Brain microvascular endothelial cell (primary cell): ENCODE data around the gene PACS1.

Experiments used
- DNase-seq: peaks from one replicate; pipeline ENCODE4 v3.0.0-alpha.2; 2020
- H3K27ac ChIP-seq: fragments of 250-450 bp; sonication (Bioruptor Pico); 2 replicates; pipeline ENCODE4 v1.5.1; 2020; ENCODE audit warnings: mild to moderate bottlenecking, moderate library complexity
- H3K27me3 ChIP-seq: fragments of 250-450 bp; sonication (Bioruptor Pico); replicated peaks from 2 replicates; pipeline ENCODE4 v1.5.1; 2020; ENCODE audit warnings: mild to moderate bottlenecking
- H3K36me3 ChIP-seq: fragments of 250-450 bp; sonication (Bioruptor Pico); replicated peaks from 2 replicates; pipeline ENCODE4 v1.5.1; 2020; ENCODE audit warnings: mild to moderate bottlenecking
- H3K4me3 ChIP-seq: 2 replicates; pipeline ENCODE4 v1.5.1; 2011; ENCODE audit warnings: low read depth, mild to moderate bottlenecking, control low read depth, low read length, moderate library complexity
- in situ Hi-C: cut with HindIII; loops from 2 replicates; pipeline ENCODE4 v1.10.0; 2017; ENCODE audit warnings: low sequenced_read_pairs, low pct_ligation_motif_present
- TF ChIP-seq, protein P1 (sequence below): IDR thresholded peaks from 2 replicates; pipeline ENCODE4 v1.5.1; 2011; ENCODE audit warnings: low read depth, mild to moderate bottlenecking, moderate library complexity, low read length, control low read depth, inconsistent platforms; ENCODE audit errors: missing control alignments

The PACS1 gene

DNA sequence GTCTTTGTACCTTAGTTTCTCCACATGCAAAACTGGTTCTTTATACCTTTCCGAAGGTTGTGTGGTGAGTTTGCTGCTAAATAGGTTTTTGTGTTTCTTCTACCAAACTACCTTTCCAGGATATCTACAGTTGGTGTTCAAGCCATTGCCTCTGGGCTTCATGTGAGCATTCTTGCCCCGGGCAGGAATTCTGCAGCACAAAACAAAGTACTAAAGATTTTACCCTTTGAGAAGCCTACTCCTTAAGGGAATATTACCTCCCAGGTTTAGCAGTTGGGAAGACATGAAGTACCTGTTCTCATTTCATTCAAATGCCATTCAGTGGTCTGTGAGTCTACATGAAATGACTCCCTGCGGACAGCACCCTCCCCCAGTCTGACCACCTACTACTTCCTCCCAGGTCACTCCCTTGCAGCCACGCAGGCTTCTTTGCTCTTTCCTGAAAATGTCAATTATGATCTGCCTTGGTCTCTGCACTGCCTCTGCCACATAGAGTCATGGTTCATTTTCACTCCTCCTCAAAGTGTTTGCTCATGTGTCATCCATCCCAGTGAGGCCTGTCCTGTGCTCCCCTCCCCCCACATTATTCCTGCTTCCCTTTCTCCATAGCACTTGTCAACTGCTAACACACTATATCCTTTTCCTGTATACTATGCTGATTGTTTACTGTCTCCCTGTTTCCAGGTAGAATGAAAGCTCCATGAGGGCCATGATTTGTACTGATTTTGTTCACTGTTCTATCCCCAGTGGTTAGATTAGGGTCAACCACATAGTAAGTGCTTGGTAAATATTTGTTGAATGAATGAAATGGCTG lies 36.9 kb downstream of the PACS1 start:
- H3K27me3 ChIP-seq = no peaks in the 10 kb centered on the region
- peak overlapping the region; percentile 40 for H3K27ac ChIP-seq
- no peak overlapping the region for H3K4me3 ChIP-seq
- in situ Hi-C loops = no loop called here
- TF ChIP-seq, protein P1, sequence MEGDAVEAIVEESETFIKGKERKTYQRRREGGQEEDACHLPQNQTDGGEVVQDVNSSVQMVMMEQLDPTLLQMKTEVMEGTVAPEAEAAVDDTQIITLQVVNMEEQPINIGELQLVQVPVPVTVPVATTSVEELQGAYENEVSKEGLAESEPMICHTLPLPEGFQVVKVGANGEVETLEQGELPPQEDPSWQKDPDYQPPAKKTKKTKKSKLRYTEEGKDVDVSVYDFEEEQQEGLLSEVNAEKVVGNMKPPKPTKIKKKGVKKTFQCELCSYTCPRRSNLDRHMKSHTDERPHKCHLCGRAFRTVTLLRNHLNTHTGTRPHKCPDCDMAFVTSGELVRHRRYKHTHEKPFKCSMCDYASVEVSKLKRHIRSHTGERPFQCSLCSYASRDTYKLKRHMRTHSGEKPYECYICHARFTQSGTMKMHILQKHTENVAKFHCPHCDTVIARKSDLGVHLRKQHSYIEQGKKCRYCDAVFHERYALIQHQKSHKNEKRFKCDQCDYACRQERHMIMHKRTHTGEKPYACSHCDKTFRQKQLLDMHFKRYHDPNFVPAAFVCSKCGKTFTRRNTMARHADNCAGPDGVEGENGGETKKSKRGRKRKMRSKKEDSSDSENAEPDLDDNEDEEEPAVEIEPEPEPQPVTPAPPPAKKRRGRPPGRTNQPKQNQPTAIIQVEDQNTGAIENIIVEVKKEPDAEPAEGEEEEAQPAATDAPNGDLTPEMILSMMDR = no peak
- no peak for DNase-seq
- H3K36me3 ChIP-seq = no peaks in the 10 kb centered on the region

DNA sequence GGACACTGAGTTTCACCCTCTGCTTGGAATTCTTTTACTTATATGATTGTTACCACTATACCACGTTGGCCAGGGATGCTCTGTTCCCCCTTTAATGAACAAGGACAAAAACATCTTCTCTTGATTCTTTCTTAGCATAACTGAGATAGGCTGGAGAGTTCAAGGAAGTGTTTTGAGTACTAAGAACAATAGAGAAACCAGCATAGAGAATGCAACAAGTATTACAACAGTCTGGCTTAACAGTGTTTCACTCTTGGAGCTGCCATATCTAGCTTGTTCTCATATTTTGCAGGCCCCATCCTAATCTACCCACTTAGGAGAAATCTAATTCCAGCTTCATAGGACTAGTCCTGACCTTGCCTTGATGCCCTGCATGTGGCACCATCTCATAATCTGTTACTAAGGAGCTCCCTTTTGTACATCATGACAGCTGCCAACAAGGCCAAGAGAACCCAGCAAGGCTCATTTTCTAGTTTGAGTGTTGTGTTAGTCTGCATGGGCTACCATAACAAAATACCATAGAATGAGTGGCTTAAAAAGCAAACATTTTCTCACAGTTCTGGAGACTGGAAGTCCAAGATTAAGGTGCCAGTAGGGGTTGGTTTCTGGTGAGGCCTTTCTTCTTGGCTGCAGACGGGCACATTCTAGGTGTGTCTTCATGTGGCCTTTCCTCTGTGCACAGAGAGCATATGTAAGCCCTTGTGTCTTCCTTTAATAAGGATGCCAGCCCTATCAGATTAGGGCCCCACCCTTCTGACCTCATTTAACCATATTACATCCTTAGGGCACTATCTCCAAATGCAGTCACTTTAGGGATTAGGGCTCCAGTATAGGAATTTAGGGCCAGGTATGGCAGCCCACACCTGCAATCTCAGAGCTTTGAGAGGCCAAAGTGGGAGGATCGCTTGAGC lies 37.8 kb downstream of the PACS1 start:
- H3K27me3 ChIP-seq = no peaks in the 10 kb centered on the region
- no peaks in the 10 kb centered on the region for H3K36me3 ChIP-seq
- H3K4me3 ChIP-seq = no peak overlapping the region
- H3K27ac ChIP-seq = peak overlapping the region; percentile 40
- in situ Hi-C loops = no loop called here
- TF ChIP-seq, protein P1 = no peak
- no peak for DNase-seq

DNA sequence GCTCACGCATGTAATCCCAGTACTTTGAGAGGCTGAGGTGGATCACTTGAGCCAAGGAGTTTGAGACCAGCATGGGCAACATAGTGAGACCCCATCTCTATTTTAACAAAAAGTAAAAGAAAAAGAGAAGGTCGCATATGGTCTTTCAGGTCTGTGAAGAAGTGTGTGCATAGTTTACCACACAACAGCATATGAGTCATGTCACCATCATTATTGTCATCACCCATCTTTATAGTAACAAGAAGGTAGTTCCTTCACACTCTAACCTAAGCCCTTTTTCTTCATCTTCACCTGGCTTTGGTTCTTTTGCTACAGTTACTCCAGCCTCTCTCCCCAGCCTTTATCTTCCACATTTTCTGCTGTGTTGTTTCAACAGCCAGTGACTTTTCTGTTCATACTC lies 39.2 kb downstream of the PACS1 start:
- Histone ChIP-seq H3K27ac (no peak overlapping the region), H3K36me3 (no peaks in the 10 kb centered on the region), H3K4me3 (no peak overlapping the region), H3K27me3 (no peaks in the 10 kb centered on the region)
- TF ChIP-seq, protein P1 = no peak
- in situ Hi-C loops = no loop called here
- no peak for DNase-seq

DNA sequence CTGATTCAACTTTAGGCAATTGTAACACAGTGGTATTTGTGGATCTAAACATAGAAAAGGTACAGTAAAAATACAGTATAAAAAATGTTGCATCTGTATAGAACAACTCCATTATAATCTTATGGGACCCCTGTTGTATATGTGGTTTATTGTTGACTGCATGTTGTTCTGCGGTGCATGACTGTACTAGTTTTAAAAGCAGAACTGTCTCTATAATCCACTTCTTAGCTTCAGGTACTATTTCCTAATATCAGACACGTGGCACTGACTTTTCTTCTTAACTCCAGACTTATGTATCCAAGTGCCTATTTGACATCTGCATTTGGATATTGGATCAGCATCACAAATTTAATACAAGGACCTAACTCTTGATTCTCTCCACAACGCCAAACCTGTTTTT lies 41.1 kb downstream of the PACS1 start:
- H3K4me3 ChIP-seq = no peak overlapping the region
- H3K27ac ChIP-seq = peak overlapping the region; percentile 92
- H3K27me3 ChIP-seq = no peaks in the 10 kb centered on the region
- no peaks in the 10 kb centered on the region for H3K36me3 ChIP-seq
- in situ Hi-C loops = no loop called here
- DNase-seq = no peak
- TF ChIP-seq, protein P1 = no peak

DNA sequence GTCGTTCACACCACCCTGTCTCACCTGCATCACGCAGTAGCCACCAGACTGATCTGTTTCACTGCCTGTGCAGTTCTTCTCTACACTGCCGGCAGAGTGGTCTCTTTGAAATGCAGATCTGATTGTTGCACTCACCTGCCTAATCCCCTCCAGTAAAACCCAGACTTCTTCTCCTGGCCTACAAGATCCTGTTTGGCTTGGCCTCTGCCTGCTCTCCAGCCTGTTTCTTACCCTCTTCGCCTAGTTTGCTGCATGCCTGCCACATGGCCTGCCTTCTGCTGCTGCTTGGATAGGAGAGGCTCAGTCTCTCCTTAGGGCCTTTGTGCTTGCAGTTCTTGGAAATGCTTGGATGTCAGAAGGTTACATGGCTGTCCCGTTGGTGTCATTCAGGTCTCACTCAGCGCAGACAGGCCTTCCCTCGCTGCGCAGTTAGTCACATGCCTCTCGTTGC lies 42.0 kb downstream of the PACS1 start:
- no peak overlapping the region for H3K4me3 ChIP-seq

More for the DNA sequence above, 42.0 kb downstream of the PACS1 start:
- no peak for DNase-seq
- Histone ChIP-seq H3K36me3 (no peaks in the 10 kb centered on the region), H3K27me3 (no peaks in the 10 kb centered on the region), H3K27ac (peak overlapping the region; percentile 92)
- TF ChIP-seq, protein P1 = no peak
- in situ Hi-C loops = no loop called here
